Panc1 (cell line): ENCODE measurements around the gene MTG1. TPM values are rescaled to one million over a fixed set of nuclear protein-coding genes. Genes with fewer than 3 reads are reported as not detected.

Source experiments
- ATAC-seq: fragments of 200-7000 bp; cut with Tn5 transposase; 2 replicates; pipeline ENCODE4 v1.9.1; 2020; ENCODE audit warnings: mild to moderate bottlenecking, moderate library complexity
- BruUV-seq: library from RNA; stranded (reverse); fragments of 400-500 nt; replicated peaks from 2 replicates; lab custom pipeline; 2021; lab: Mats Ljungman, UMichigan
- CTCF ChIA-PET: fragments of 300-600 bp; sonication (Branson Sonifier 250); formaldehyde crosslinking; loops from one replicate; lab custom pipeline; 2022; ENCODE audit warnings: antibody characterized with exemption; lab: Charles Lee
- POLR2A ChIA-PET: fragments of 300-600 bp; sonication (Branson Sonifier 250); formaldehyde crosslinking; loops from one replicate; lab custom pipeline; 2022; ENCODE audit warnings: antibody characterized with exemption; lab: Charles Lee
- DNase-seq: peaks from one replicate; pipeline ENCODE4 v3.0.0-alpha.2; 2010; ENCODE audit warnings: low read depth, low spot score
- H3K27ac ChIP-seq: 2 replicates; pipeline ENCODE4 v1.5.1; 2011; ENCODE audit warnings: mild to moderate bottlenecking, low read length, inconsistent platforms
- H3K27me3 ChIP-seq: fragments of 200-500 bp; sonication (Bioruptor generic); 2 replicates; pipeline ENCODE4 v1.6.0; 2014; ENCODE audit warnings: low read length, inconsistent platforms; ENCODE audit not compliant: control insufficient read depth, insufficient read depth
- H3K36me3 ChIP-seq: fragments of 200-500 bp; sonication (Bioruptor generic); 2 replicates; pipeline ENCODE4 v1.5.1; 2014; ENCODE audit warnings: inconsistent platforms, mild to moderate bottlenecking, low read length, moderate library complexity; ENCODE audit not compliant: control insufficient read depth, insufficient read depth
- H3K4me1 ChIP-seq: 2 replicates; pipeline ENCODE4 v1.5.1; 2011; ENCODE audit warnings: inconsistent platforms, mild to moderate bottlenecking, low read length, moderate library complexity; ENCODE audit not compliant: control insufficient read depth, insufficient read depth
- H3K4me3 ChIP-seq, 2 experiments: 2 replicates each; pipeline ENCODE4 v1.5.1; 2011 to 2012; ENCODE audit warnings: low read depth in 2 of 2, low read length in 2 of 2, mild to moderate bottlenecking in 2 of 2, inconsistent platforms in 1 of 2, moderate library complexity in 1 of 2
- H3K9me3 ChIP-seq: fragments of 200-500 bp; sonication (Bioruptor generic); 2 replicates; pipeline ENCODE4 v1.5.1; 2014; ENCODE audit warnings: low read depth, mild to moderate bottlenecking, inconsistent platforms, low read length, moderate library complexity; ENCODE audit not compliant: control insufficient read depth, insufficient read depth
- CTCF ChIP-seq: fragments of 450-650 bp; IDR thresholded peaks from 2 replicates; pipeline ENCODE4 v1.5.1; 2017; ENCODE audit warnings: mild to moderate bottlenecking
- POLR2AphosphoS5 ChIP-seq: IDR thresholded peaks from 2 replicates; pipeline ENCODE4 v1.6.1; 2012; ENCODE audit warnings: mild to moderate bottlenecking, low read depth, low read length, moderate library complexity
- REST ChIP-seq, 2 experiments: IDR thresholded peaks; 2 replicates each; pipeline ENCODE4 v1.6.1; 2011 to 2012; ENCODE audit warnings: low read depth in 2 of 2, control low read depth in 1 of 2, low read length in 1 of 2, mild to moderate bottlenecking in 1 of 2, moderate library complexity in 1 of 2; ENCODE audit not compliant: insufficient read depth in 1 of 2
- SIN3A ChIP-seq: IDR thresholded peaks from 2 replicates; pipeline ENCODE4 v1.6.1; 2012; ENCODE audit warnings: low read depth, mild to moderate bottlenecking, low read length, moderate library complexity, borderline replicate concordance; ENCODE audit not compliant: insufficient read depth
- TCF7L2 ChIP-seq: IDR thresholded peaks from 2 replicates; pipeline ENCODE4 v1.6.1; 2011; ENCODE audit warnings: mild to moderate bottlenecking, low read depth, low read length, inconsistent platforms
- in situ Hi-C: cut with HindIII; loops from 2 replicates; pipeline ENCODE4 v1.10.0; 2016; ENCODE audit warnings: low sequenced_read_pairs, low pct_unique_long_range_greater_than_20kb
- intact Hi-C: fragments of 100-400 bp; cut with micrococcal nuclease; formaldehyde crosslinking; loops from one replicate; pipeline ENCODE4 v1.10.0; 2022; ENCODE audit not compliant: unreplicated experiment
- total RNA-seq: library from RNA; stranded (reverse); gene quantifications from one replicate; pipeline ENCODE4 v1.2.1, GENCODE V29; 2021; ENCODE audit not compliant: unreplicated experiment

The MTG1 gene
- total RNA-seq, 1 experiment from 2014 or later = 96.4 TPM

DNA sequence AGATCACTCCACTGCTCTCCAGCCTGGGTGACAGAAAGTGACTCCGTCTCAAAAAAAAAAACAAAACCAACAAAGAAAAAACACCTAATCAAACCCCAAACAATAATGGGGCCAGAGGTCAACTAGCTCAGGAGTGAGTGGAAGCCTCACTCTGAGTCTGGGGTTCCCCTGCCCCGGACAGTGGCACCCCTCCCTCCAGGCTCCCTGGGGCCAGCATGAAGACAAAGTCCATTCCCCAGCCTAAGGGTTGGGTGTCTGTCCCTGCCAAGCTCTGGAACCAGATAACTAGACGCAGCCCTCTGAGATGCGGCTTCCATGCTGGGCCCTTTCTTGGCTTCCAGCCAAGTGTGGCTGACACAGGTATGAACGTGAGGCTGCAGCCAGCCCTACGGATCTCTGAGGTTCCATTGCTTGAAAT, 34.4 kb upstream of the MTG1 start:
- H3K4me3 ChIP-seq = no peak overlapping the region
- POLR2A ChIA-PET = no interaction called here
- no peaks in the 10 kb centered on the region for H3K36me3 ChIP-seq
- H3K27ac ChIP-seq = no peak overlapping the region
- TF ChIP-seq REST (IDR thresholded peaks at IDR 0.05; ENCODE audit: insufficient read depth in 1 of 2, low read depth in 2 of 2, low read length in 1 of 2) = no peak
- TF ChIP-seq TCF7L2 = no peak
- no peak for TF ChIP-seq CTCF
- TF ChIP-seq POLR2AphosphoS5 = no peak
- TF ChIP-seq SIN3A = no peak
- DNase-seq (no peak), ATAC-seq (no peak)
- H3K27me3 ChIP-seq = no peaks in the 10 kb centered on the region
- no peaks in the 10 kb centered on the region for H3K9me3 ChIP-seq
- CTCF ChIA-PET = interaction anchor here (0.6 kb wide), 1 partner anchor 465 kb away, joined by 4 read pairs; no protein-coding TSS in a partner anchor
- in situ Hi-C loops = no loop called here
- intact Hi-C loops = no loop called here
- no peaks in the 10 kb centered on the region; the same call in 1 of the 2 replicates for H3K4me1 ChIP-seq
- no TSS peak for BruUV-seq

DNA sequence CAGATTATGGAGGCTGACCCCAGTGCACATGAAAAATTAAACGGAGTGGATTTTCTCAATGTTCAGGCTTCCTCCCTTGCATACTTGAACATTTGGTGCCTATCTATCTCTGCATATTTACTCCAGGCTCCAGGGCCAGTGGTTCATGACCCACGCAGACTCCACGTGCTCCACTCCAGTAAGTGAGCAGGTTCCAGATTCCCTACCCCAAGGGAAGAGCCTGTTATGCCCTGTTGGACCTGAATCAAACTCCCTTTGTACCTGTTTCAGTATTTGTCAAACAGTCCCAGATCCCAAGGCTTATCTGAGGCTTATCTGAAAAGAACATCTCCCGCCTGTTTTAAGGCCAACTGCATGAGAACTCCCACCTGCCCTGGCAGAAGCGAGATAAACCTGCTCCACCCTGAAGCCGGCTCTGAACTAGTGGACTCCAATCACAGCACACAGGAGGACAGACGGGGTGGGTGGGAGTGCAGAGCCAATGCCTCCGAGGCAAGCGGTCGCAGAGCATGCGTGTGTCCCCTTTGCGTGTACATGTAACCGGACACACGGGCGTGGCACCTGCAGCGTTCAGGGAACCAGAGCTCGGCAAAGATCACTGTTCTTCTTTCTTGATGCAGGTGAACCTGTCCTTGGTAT, 33.9 kb upstream of the MTG1 start:
- no peak for ATAC-seq
- Histone ChIP-seq H3K4me3 (no peak overlapping the region), H3K36me3 (no peaks in the 10 kb centered on the region; the same call in 1 of the 2 replicates), H3K27me3 (no peaks in the 10 kb centered on the region), H3K27ac (no peak overlapping the region), H3K9me3 (no peaks in the 10 kb centered on the region), H3K4me1 (no peaks in the 10 kb centered on the region; the same call in 1 of the 2 replicates)
- intact Hi-C loops = no loop called here
- in situ Hi-C loops = no loop called here
- POLR2A ChIA-PET = no interaction called here
- TF ChIP-seq REST (IDR thresholded peaks at IDR 0.05; ENCODE audit: insufficient read depth in 1 of 2, low read depth in 2 of 2, low read length in 1 of 2) (no peak), POLR2AphosphoS5 (no peak), CTCF (no peak), TCF7L2 (no peak), SIN3A (no peak)
- BruUV-seq = no TSS peak
- no peak for DNase-seq
- CTCF ChIA-PET = no interaction called here
